ENCODE data around the gene FTSJ3. TPM values are rescaled to one million over a fixed set of nuclear protein-coding genes. Genes with fewer than 3 reads are reported as not detected.

FTSJ3 gene
- total RNA-seq, 1 donor from 2014 or later, result 57.7 TPM

GRCh38 chr17:63830904-63831491 lies 3.5 kb upstream of the FTSJ3 start:
- intact Hi-C loops (cut with micrococcal nuclease), result loop anchor here (1.0 kb wide), 1 partner anchor 8 kb away; no protein-coding TSS in a partner anchor

DNA sequence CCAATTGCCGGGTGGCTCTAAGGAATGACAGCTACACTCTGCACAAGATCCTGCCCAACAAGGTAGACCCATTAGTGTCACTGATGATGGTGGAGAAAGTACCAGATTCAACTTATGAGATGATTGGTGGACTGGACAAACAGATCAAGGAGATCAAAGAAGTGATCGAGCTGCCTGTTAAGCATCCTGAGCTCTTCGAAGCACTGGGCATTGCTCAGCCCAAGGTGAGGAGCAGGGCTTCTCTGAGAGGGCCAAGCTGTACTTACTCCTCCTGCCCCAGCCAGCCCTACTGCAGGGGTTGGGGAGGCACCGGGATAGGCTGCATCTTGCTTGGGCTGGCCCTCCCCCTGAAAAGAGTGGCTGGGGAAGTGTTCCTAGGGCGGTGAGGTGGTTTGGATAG lies 2.8 kb upstream of the FTSJ3 start:
- intact Hi-C loops (cut with micrococcal nuclease), result no loop called here

- intact Hi-C loops (cut with micrococcal nuclease), result loop anchor here (5.0 kb wide), 1 partner anchor 402 kb away; no protein-coding TSS in a partner anchor
Observed at GRCh38 chr17:63828936-63829335, 1.5 kb upstream of the FTSJ3 start.

- intact Hi-C loops (cut with micrococcal nuclease), result loop anchor here (1.0 to 5.0 kb wide), 11 partner anchors 7 to 677 kb away; partner anchors contain the start of genes CCDC47, DCAF7, MAP3K3 and STRADA
Observed at GRCh38 chr17:63827801-63828221, 348 bp upstream of the FTSJ3 start.

DNA sequence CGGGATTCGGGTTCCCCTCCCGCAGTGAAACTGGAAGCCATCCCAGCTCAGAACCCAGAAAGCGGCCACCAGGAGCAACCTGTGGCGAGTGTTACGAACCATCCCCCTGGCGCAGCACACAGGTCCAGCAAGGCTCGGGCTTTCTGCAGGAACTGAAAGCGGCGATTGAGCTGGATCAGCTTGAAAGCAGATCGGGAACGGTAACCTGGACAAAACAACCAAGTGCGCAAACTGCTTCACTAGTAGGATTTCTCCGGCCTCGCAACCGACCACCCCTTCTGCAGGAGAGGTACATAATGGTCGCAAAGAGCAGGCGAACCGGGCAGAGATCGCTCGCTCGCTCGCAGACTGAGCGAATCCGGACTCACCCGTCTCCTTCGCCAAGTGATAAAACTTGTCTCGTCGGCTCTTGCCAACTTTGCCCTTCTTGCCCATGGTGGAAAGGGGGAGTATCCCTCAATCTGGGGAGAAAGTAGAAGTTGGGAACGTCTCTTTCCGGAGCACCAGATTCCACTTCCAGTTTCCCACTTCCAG lies 928 bp downstream of the FTSJ3 start:
- intact Hi-C loops (cut with micrococcal nuclease), result loop anchor here (1.0 to 5.0 kb wide), 11 partner anchors 9 to 678 kb away; partner anchors contain the start of genes CCDC47, DCAF7, MAP3K3 and STRADA

- intact Hi-C loops (cut with micrococcal nuclease), result no loop called here
Observed at GRCh38 chr17:63824362-63824761, 3.1 kb downstream of the FTSJ3 start.

DNA sequence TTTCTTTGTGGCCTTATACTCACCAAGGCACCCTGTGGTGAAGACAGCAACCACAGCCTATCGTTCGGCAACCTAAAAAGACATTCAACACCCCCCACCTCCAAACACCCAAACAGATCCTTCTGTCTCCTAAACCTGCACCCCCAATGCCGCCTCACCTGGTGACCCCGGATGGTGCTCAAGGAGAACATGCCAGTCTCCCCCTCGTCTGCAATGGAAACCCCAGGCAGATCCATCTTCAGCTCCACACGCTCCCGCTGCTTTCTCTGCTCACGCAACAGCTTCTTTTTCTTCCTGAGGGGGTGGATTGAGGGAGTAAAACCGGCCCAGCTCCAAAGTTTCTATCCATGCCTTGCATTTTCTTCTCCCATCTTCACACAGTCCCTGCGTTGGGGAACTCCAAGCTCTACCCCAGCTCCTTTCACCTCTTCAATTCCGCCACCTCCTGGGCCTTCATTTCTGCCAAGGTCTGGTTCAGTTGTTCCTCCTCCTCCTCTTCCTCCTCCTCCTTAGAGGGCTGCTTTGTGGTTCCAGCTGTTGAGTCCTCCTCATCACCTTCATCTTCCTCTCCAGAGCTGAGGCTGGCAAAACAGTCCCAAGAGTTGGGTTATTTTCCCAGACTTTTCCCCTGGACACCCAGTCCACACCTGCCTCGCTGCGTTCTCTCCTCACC lies 3.7 kb downstream of the FTSJ3 start:
- intact Hi-C loops (cut with micrococcal nuclease), result no loop called here

- intact Hi-C loops (cut with micrococcal nuclease), result no loop called here
Observed at GRCh38 chr17:63822537-63822936, 4.9 kb downstream of the FTSJ3 start.

DNA sequence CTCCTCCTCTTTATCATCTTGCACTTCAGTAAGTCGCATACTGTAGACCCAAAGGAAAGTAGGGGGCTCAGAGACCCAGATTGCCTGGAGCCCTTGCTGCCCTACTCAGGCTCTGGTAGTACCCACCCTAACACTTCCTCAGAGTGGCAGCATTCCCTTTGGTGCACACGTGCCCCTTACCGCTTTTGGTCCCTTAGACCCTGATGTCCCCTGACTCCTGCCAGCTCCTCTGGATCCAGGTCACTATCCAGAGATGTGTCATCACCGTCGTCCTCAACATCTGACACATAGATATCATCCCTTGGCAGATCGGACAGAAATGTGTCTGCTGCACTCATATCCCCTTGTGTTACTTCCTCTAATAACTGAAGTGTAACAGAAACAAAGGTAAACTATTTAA lies 5.7 kb downstream of the FTSJ3 start:
- intact Hi-C loops (cut with micrococcal nuclease), result no loop called here

DNA sequence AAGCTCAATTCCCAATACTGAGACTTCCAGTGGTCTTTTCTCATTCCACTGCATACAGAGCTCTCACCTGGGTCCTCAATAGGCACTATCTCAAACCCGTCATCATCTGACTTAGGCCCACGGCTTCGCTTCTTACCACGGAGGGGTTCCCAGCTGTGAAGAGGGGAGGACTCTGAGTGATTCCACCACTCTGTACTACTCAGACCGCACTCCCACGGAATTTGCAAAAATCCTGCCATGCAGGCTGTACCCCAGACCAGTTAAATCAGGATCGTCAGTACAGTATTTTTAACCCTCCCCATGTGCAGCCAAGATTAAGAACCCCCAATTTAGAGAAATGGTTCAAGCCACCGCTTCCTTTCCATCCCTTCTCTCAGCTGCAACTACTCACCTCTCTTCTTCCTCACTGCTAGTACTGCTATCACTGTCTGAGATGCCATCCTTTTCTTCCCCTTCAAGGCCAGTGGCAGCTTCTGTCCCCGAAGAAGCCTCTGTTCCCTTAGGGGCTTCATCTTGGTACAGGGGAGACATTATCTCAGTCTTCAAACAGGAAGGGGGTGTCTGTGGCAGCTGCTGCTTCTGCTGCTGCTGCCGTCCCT lies 6.4 kb downstream of the FTSJ3 start:
- intact Hi-C loops (cut with micrococcal nuclease), result no loop called here

- intact Hi-C loops (cut with micrococcal nuclease), result no loop called here
Observed at GRCh38 chr17:63819585-63820537, 7.6 kb downstream of the FTSJ3 start.

DNA sequence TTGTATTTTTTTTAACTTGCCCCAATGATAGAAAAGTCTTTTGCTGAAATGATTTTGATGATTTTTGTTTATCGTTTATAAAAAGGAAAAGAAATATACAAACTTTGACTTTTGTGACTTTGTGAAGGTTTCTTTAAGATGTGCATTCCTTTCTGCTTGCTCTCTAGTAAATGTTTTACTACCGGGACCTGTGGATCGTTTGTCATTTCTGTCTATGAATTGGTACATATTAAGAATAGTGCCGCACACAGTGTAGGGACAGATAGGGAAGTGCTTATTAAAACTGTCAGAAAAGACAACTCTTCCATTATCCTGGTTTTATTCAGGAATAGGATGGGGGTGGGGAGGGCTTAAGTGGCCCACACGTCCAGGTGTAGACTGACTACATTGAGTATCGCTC lies 8.3 kb downstream of the FTSJ3 start:
- intact Hi-C loops (cut with micrococcal nuclease), result no loop called here

DNA sequence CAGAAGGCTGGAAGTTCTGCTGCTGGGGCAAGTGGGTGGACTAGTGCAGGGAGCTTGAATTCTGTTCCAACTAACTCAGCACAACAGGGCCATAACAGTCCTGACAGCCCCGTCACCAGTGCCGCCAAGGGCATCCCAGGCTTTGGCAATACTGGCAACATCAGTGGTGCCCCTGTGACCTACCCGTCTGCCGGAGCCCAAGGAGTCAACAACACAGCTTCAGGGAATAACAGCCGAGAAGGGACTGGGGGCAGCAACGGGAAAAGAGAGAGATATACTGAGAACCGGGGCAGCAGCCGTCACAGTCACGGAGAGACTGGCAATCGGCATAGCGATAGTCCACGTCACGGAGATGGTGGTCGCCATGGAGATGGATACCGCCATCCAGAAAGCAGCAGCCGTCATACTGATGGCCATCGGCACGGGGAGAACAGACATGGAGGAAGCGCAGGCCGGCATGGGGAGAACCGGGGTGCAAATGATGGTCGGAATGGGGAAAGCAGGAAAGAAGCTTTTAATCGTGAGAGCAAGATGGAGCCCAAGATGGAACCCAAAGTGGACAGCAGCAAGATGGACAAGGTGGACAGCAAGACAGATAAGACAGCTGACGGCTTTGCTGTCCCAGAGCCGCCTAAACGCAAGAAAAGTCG lies 9.6 kb downstream of the FTSJ3 start:
- intact Hi-C loops (cut with micrococcal nuclease), result no loop called here

DNA sequence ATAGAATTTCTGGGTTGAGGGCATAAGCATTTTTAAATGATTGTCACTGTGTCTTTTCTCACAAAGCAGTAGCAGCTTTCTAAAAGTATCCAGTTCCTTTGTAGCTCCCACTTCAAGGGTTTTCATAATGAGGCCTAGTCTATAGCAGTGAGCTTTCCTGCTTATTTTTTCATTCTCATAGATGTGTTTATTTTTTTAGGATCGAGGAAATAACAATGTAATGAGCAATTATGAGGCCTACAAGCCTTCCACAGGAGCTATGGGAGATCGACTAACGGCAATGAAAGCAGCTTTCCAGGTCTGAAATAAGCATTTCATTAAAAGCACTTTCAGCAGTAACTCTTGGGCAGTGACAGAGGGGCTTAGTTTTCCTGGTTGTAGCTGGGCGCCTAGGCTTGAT lies 10.8 kb downstream of the FTSJ3 start:
- intact Hi-C loops (cut with micrococcal nuclease), result no loop called here

DNA sequence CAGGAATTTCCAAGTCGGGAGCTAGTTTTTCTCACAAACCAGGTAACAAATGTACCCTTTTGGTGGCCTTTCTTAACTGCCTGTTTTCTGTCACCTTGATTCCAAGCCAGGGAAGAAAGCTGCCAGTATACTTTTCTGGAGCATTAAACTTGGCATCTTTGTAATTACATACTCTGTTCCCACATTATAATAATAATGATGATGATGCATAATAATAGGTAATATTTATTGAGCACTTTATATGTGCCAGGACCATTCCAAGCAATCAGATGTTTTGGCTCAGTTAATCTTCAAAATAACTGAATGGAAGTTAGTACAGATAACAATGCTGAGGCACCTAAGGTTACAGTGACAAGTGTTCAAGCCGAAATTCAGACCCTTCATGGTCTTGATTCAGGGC lies 11.3 kb downstream of the FTSJ3 start:
- intact Hi-C loops (cut with micrococcal nuclease), result no loop called here

- intact Hi-C loops (cut with micrococcal nuclease), result no loop called here
Observed at GRCh38 chr17:63809970-63810369, 17.5 kb downstream of the FTSJ3 start.

- intact Hi-C loops (cut with micrococcal nuclease), result no loop called here
Observed at GRCh38 chr17:63805591-63805990, 21.9 kb downstream of the FTSJ3 start.

- intact Hi-C loops (cut with micrococcal nuclease), result no loop called here
Observed at GRCh38 chr17:63804328-63804727, 23.1 kb downstream of the FTSJ3 start.

DNA sequence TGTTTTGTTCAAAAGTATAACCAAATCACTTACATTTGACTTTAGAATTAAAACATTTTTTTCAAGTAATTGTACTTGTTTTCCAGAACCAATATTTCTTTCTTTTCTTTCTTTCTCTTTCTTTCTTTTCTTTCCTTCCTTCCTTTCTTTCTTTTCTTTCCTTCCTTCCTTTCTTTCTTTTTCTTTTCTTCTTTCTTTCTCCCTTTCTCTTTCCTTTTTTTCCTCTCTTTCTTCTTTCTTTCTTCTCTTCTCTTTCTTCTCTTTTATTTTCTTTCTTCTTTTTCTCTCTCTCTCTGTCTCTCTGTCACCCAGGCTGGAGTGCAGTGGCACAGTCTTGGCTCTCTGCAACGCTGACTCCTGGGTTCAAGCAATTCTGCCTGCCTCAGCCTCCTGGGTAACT lies 26.7 kb downstream of the FTSJ3 start:
- intact Hi-C loops (cut with micrococcal nuclease), result no loop called here

DNA sequence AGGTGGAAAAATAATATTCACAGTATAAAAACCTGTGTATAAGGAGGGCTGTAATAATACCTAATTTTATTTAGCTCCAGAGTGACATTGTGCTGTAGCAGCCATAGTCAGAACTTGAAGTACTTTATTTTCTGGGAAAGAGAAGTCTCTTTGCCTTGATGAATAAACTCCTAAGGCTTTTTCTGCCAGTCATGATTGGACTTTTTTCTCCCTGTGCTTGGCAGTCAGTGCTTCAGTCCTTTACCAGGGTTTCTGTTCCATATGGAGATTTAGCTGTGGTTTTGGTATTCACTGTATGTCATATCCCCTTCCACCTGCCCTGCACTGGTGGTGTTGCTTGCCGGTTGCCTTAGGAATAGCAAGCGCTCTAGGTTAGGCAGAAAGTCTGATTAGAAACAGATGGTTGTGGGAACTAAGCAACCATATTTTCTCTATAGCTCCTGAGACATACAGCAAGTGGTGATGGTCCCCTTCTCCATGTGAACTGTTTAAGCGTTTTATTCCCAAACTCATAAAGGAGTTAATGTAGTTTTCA lies 28.8 kb downstream of the FTSJ3 start:
- intact Hi-C loops (cut with micrococcal nuclease), result no loop called here
